ENCODE measurements around the gene MSRB3. TPM values are rescaled to one million over a fixed set of nuclear protein-coding genes. Genes with fewer than 3 reads are reported as not detected.

The MSRB3 gene
- total and polyA plus RNA-seq, 2 of the 4 experiments (the other 2 are of a cell fraction): 31.7 to 35.7 TPM

GRCh38 chr12:65325183-65325582 lies 46.7 kb downstream of the MSRB3 start:
- peak overlapping the region; percentile 23 for H2AK9ac ChIP-seq (replicated peaks; ENCODE audit: low read depth, low read length, poor library complexity)
- H4K20me1 ChIP-seq (ENCODE audit: insufficient read depth, low read length): no peaks in the 10 kb centered on the region
- H2BK5ac ChIP-seq (ENCODE audit: low read depth, low read length, poor library complexity, severe bottlenecking): peak overlapping the region; percentile 31
- peaks cover 5% of the 10 kb centered on the region for H3K9me1 ChIP-seq (ENCODE audit: insufficient read depth, low read length)
- dilution Hi-C loops (cut with HindIII; ENCODE audit: low sequenced_read_pairs, unreplicated experiment): no loop called here
- H3K4ac ChIP-seq (ENCODE audit: low read depth, low read length): peak overlapping the region; percentile 46; the same call in 1 of the 2 replicates
- no peak overlapping the region for H3K9ac ChIP-seq (ENCODE audit: low read depth, low read length)
- intact Hi-C loops (cut with micrococcal nuclease): loop anchor here (5.0 to 10.0 kb wide), 3 partner anchors 107 to 212 kb away; no protein-coding TSS in a partner anchor
- no peaks in the 10 kb centered on the region for H3K27me3 ChIP-seq (ENCODE audit: control insufficient read depth, insufficient read depth, low read length)
- no CpG with 5 or more reads among the region's 5 CpGs for whole genome bisulfite sequencing, 2 experiments (ENCODE audit: extremely low coverage in 2 of 2, insufficient read length in 1 of 2)
- peak overlapping the region; percentile 56; the same call in 1 of the 2 replicates for H2AK5ac ChIP-seq (ENCODE audit: low read depth, low read length)
- peaks cover 14% of the 10 kb centered on the region for H3K4me1 ChIP-seq (ENCODE audit: control insufficient read depth, insufficient read depth, low read length)
- no peak overlapping the region for H3K4me2 ChIP-seq (ENCODE audit: low read depth, low read length)
- 0 out of 2 replicates have a peak overlapping the region, but pooled peaks have one; percentile 30 for H3K14ac ChIP-seq (replicated peaks; ENCODE audit: low read depth, low read length)
- peak overlapping the region; percentile 75 for H2BK20ac ChIP-seq (ENCODE audit: low read depth, low read length)
- H3K23ac ChIP-seq (ENCODE audit: low read depth, low read length): peak overlapping the region; percentile 48
- H3K4me3 ChIP-seq (ENCODE audit: insufficient read depth, low read depth, low read length): no peak overlapping the region
- in situ Hi-C loops (cut with MboI; ENCODE audit: low sequenced_read_pairs): no loop called here
- H2AFZ ChIP-seq (replicated peaks; ENCODE audit: low read length, poor library complexity): no peak overlapping the region
- TF ChIP-seq RAD21 (IDR thresholded peaks at IDR 0.05; ENCODE audit: low read length): no peak
- TF ChIP-seq, protein P1, sequence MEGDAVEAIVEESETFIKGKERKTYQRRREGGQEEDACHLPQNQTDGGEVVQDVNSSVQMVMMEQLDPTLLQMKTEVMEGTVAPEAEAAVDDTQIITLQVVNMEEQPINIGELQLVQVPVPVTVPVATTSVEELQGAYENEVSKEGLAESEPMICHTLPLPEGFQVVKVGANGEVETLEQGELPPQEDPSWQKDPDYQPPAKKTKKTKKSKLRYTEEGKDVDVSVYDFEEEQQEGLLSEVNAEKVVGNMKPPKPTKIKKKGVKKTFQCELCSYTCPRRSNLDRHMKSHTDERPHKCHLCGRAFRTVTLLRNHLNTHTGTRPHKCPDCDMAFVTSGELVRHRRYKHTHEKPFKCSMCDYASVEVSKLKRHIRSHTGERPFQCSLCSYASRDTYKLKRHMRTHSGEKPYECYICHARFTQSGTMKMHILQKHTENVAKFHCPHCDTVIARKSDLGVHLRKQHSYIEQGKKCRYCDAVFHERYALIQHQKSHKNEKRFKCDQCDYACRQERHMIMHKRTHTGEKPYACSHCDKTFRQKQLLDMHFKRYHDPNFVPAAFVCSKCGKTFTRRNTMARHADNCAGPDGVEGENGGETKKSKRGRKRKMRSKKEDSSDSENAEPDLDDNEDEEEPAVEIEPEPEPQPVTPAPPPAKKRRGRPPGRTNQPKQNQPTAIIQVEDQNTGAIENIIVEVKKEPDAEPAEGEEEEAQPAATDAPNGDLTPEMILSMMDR (conservative IDR thresholded peaks at IDR 0.05; ENCODE audit: low read depth, low read length): no peak
- no peak for TF ChIP-seq MXI1 (IDR thresholded peaks at IDR 0.05; ENCODE audit: borderline replicate concordance, low read depth, low read length)
- DNase-seq (no peak), ATAC-seq (ENCODE audit: low read depth) (no peak)
- H4K91ac ChIP-seq (ENCODE audit: insufficient read depth, low read depth, low read length): peak overlapping the region; percentile 46
- POLR2A ChIA-PET (ENCODE audit: unreplicated experiment): no interaction called here
- H3K9me3 ChIP-seq (ENCODE audit: control insufficient read depth, insufficient read depth, low read length): no peaks in the 10 kb centered on the region
- H3K27ac ChIP-seq (ENCODE audit: insufficient read depth, low read length): no peak overlapping the region
- peaks cover 3% of the 10 kb centered on the region; the same call in 1 of the 2 replicates for H3K36me3 ChIP-seq (ENCODE audit: control insufficient read depth, insufficient read depth, low read length)
- no TSS peak for BruUV-seq (replicated peaks)
- peak overlapping the region; percentile 42; the same call in 1 of the 2 replicates for H2BK120ac ChIP-seq (ENCODE audit: low read depth, low read length)
- no peak overlapping the region for H3K56ac ChIP-seq (ENCODE audit: extremely low read depth, insufficient read depth, low read length)
- CTCF ChIA-PET: no interaction called here
- peaks cover 10 to 27% of the 10 kb centered on the region in 2 experiments; a peak in 3 of 4 replicates for H3K79me1 ChIP-seq (ENCODE audit: low read depth in 1 of 2, low read length in 2 of 2)
- peak overlapping the region; percentile 12 to 38; a peak in 2 of 4 replicates for H4K8ac ChIP-seq (ENCODE audit: low read depth in 2 of 2, low read length in 2 of 2)
- peak overlapping the region; percentile 89 for H4K5ac ChIP-seq (ENCODE audit: low read depth, low read length)
- peak overlapping the region; percentile 19; the same call in 1 of the 3 replicates for H2BK15ac ChIP-seq (ENCODE audit: low read depth, low read length)
- H3K18ac ChIP-seq (ENCODE audit: low read depth, low read length): peak overlapping the region; percentile 94; the same call in 1 of the 2 replicates

Data from IMR-90 (cell line).